Gastroesophageal sphincter (tissue), 3 donors: ENCODE results near the gene NBR1.
"Not testable (repeated sequence)": the region's sequence is repeated elsewhere in the genome, so short reads cannot be mapped to it uniquely, and the experiment has no call there.

Experiments used
- POLR2A ChIP-seq, 2 donors: fragments of 450-650 bp; IDR thresholded peaks; one replicate each; pipeline ENCODE4 v1.6.1; 2017; ENCODE audit warnings: antibody characterized with exemption in 2 of 2, mild to moderate bottlenecking in 2 of 2, moderate library complexity in 1 of 2
- TF ChIP-seq, protein P1 (sequence below), 4 experiments: fragments of 200-600 bp in 2 of 4; fragments of 450-650 bp in 2 of 4; sonication (generic) in 1 of 4; IDR thresholded peaks; one replicate each; pipeline ENCODE4 v1.5.1; 2017 to 2019; ENCODE audit warnings: antibody characterized with exemption in 4 of 4, mild to moderate bottlenecking in 2 of 4, moderate library complexity in 2 of 4

DNA sequence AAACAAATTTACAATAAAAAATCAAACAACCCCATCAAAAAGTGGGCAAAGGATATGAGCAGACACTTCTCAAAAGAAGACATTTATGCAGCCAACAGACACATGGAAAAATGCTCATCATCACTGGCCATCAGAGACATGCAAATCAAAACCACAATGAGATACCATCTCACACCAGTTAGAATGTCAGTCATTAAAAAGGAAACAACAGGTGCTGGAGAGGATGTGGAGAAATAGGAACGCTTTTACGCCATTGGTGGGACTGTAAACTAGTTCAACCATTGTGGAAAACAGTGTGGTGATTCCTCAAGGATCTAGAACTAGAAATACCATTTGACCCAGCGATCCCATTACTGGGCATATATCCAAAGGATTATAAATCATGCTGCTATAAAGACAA is 34.4 kb upstream of the NBR1 start:
- TF ChIP-seq, protein P1, sequence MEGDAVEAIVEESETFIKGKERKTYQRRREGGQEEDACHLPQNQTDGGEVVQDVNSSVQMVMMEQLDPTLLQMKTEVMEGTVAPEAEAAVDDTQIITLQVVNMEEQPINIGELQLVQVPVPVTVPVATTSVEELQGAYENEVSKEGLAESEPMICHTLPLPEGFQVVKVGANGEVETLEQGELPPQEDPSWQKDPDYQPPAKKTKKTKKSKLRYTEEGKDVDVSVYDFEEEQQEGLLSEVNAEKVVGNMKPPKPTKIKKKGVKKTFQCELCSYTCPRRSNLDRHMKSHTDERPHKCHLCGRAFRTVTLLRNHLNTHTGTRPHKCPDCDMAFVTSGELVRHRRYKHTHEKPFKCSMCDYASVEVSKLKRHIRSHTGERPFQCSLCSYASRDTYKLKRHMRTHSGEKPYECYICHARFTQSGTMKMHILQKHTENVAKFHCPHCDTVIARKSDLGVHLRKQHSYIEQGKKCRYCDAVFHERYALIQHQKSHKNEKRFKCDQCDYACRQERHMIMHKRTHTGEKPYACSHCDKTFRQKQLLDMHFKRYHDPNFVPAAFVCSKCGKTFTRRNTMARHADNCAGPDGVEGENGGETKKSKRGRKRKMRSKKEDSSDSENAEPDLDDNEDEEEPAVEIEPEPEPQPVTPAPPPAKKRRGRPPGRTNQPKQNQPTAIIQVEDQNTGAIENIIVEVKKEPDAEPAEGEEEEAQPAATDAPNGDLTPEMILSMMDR (IDR thresholded peaks at IDR 0.05) = not testable (repeated sequence)
- not testable (repeated sequence) for TF ChIP-seq POLR2A (IDR thresholded peaks at IDR 0.05)
